DMS 273 (cell line): ENCODE data around the gene LTN1.
"Not testable (repeated sequence)": the region's sequence is repeated elsewhere in the genome, so short reads cannot be mapped to it uniquely, and the experiment has no call there.

Experiments used
- DNase-seq: peaks from one replicate; lab custom pipeline; 2025; ENCODE audit not compliant: unreplicated experiment; lab: John Stamatoyannopoulos, UW

The LTN1 gene

DNA sequence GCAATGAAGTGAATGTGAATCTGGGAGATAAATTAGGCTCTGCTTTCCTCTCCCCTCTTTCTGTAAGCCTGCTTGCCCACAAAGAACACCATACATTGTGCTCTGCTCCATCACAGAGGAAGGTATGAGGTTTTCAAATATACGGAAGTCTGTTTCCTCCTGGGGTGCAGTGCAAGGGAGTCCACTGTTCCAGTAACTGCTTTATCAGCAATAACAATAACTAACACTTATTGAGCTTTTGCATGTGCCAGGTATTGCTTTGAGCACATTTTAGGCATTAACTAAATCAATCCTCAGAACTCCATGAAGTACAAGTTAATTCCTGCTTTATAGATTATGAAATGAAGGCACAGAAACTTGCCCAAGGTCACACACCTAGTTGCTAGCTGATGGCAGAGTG lies 10.0 kb downstream of the LTN1 start:
- DNase-seq = no peak

DNA sequence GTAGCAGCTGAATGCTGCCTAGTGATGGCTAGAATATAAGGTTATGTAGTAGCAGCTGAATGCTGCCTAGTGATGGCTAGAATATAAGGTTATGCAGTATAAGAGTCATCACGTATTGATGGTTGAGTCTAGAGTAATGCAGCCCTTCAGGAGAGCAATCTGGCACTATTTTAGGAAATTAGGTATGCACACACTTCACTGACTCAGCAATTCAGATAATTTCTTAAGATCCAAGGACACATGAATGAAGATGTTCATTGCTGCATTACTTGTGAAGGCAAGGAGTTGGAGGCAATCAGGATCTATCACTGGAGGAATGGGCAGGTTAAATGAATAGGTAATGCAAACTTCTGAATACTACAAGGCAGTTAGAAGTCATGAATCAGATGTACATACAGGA lies 13.6 kb downstream of the LTN1 start:
- DNase-seq = no peak

GRCh38 chr21:28975397-28975796 lies 17.3 kb downstream of the LTN1 start:
- DNase-seq = peak; percentile 44

GRCh38 chr21:28974531-28975227 lies 18.0 kb downstream of the LTN1 start:
- no peak for DNase-seq

- no peak for DNase-seq
Measured at GRCh38 chr21:28972398-28972797, 20.3 kb downstream of the LTN1 start.

DNA sequence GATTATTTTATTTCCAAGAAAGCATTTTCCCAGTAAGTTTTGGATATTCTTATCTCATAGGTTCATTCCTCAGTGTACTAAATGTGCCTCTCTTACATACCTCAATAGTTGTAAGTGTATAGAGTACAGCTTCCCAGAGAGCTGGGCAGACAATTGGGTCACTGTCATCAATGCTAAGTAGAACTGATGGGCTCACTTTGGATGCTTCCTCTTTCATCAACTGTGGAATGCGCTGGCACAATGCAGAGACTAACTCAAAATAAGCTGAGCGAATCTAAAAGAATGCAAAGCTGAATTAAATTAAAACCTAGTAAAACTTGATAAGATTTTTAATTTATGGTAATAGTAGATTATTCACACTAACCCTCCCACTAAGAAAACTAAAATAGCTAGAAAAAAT lies 21.5 kb downstream of the LTN1 start:
- DNase-seq = no peak

DNA sequence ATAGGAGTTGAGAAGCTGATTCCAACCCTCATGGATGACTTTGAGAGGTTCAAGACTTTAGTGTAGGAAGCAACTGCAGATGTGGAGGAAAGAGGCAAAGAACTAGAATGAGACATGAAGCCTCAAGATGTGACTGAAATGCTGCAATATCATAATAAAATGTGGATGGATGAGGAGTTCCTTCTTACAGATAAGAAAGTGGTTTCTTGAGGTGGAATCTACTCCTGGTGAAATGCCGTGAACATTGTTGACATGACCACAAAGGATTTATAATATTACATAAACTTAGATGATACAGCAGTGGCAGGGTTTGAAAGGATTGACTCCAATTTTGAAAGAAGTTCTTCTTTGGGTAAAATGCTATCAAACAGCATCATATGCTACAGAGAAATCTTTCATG lies 28.8 kb downstream of the LTN1 start:
- DNase-seq = no peak

- DNase-seq = no peak
Measured at GRCh38 chr21:28962465-28962864, 30.2 kb downstream of the LTN1 start.

DNA sequence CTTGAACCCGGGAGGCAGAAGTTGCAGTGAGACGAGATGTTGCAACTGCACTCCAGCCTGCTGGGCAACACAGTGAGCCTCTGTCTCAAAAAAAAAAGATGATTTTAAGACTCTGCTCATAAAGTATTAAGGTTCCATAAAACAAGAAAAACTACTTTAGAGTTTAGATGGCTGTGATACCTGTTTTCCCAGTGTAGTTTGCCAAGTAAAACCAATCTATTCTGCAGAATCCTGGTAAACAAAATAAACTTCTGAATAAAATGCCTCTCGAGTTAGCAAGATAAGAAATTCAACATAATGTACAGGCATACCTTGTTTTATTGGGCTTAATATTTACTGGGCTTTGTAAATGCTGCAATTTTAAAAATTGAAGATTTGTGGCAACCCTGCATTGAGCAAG lies 30.8 kb downstream of the LTN1 start:
- no peak for DNase-seq

GRCh38 chr21:28960245-28960644 lies 32.4 kb downstream of the LTN1 start:
- no peak for DNase-seq

- DNase-seq = no peak
Measured at GRCh38 chr21:28959367-28960099, 33.1 kb downstream of the LTN1 start.

- no peak for DNase-seq
Measured at GRCh38 chr21:28953247-28953646, 39.4 kb downstream of the LTN1 start.

- DNase-seq = no peak
Measured at GRCh38 chr21:28952686-28953085, 40.0 kb downstream of the LTN1 start.

GRCh38 chr21:28949318-28949717 lies 43.4 kb downstream of the LTN1 start:
- no peak for DNase-seq

DNA sequence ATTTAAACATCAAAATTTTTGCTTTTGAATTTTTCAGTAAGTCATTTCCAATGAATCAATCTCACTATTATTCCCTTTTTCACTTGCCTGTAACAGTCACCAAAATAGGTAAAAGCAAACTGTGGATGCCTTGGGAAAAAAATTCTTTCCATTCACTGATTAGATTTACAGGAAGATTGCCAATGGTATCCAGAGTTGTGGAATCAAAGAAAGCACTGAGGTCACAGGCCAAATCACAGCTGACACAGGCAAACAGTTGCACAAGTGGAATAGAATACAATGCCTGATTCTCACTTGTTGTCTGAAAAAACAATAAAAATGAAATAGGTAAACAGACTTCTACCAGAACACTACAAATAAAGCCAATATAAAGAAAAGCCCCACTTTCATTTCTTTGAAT lies 48.4 kb downstream of the LTN1 start:
- DNase-seq = no peak

DNA sequence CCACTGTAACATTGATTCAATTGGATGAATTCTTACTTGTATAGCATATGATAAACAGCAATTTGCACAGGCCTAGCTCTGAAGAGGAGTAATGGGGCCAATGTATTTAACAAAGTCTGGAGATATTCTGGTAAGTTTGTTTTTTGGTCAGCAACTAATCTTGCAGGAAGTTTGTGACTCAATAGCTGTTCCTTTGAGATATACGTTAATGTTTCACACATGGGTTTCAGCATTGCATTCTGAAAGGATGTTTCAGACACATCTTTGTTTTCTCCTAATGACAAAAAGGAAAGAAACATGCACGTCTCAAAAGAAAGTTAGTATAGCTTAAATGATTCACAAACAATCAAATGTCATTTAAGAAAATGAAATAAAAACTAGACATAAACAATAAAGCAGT lies 49.0 kb downstream of the LTN1 start:
- no peak for DNase-seq

GRCh38 chr21:28938726-28939125 lies 54.0 kb downstream of the LTN1 start:
- no peak for DNase-seq

- no peak for DNase-seq
Measured at GRCh38 chr21:28937737-28938136, 54.9 kb downstream of the LTN1 start.

- no peak for DNase-seq
Measured at GRCh38 chr21:28936721-28937120, 56.0 kb downstream of the LTN1 start.

DNA sequence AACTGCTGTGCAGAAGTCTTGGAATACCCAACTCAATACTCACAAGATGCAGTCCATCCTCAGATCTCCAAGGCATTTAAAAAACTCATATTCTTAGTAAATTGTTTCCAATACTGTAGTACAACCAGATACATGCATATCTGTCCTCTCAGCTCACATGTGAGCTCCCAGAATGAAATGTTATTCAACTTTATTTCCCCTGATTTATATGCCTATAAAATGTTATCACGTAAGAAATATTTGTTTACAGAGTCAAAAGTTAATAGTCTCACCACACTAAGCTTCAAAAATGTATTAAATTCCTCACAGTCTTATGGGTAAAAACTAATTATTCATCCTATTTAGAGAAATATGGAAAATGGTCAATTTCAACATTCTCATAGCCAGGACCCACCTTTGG lies 56.6 kb downstream of the LTN1 start:
- no peak for DNase-seq

- no peak for DNase-seq
Measured at GRCh38 chr21:28932717-28933116, 60.0 kb downstream of the LTN1 start.

DNA sequence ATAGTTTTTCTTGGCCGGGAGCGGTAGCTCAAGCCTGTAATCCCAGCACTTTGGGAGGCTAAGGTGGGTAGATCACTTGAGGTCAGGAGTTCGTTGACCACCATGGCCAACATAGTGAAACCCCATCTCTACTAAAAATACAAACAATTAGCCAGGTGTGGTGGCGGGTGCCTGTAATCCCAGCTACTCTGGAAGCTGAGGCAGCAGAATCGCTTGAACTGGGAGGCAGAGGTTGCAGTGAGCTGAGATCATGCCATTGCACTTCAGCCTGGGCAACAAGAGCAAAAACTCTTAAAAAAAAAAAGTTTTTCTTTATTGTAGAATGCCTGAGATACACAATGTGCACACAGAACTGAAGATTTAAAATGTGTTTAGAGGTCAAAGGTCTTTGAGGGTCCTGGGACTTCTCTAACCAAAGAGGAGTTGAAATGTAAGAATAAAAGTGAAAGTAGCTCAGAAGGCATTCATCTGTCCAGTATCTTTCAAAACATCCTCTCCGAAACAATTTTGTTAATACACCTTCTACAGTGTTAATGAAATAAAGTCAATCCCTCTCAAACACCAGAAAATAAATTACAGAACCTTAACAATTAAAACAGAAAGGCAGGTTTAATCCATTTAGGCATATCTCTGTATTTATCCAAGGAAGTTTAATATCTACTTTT lies 60.8 kb downstream of the LTN1 start:
- not testable (repeated sequence) for DNase-seq
